Adrenal gland (tissue), 5 donors: ENCODE results near the gene KHDC4.

Experiments used
- CTCF ChIP-seq, 6 experiments: fragments of 450-650 bp in 4 of 6; fragments of 200-600 bp in 2 of 6; sonication (generic) in 1 of 6; IDR thresholded peaks; 1 replicate in 5 of 6; 2 replicates in 1 of 6; pipeline versions ENCODE4 v1.5.1 to v1.8.0; 2016 to 2021; ENCODE audit warnings: antibody characterized with exemption in 6 of 6, mild to moderate bottlenecking in 2 of 6, moderate library complexity in 1 of 6
- POLR2A ChIP-seq, 2 donors: fragments of 450-650 bp; IDR thresholded peaks; one replicate each; pipeline ENCODE4 v1.6.1; 2017; ENCODE audit warnings: antibody characterized with exemption in 2 of 2, mild to moderate bottlenecking in 2 of 2, moderate library complexity in 1 of 2
- donor health status: DM: no; HTN: no; CAD: no.

- TF ChIP-seq CTCF (IDR thresholded peaks at IDR 0.05) (no peak), POLR2A (IDR thresholded peaks at IDR 0.05) (no peak)
These were observed 850 bp upstream of the KHDC4 start for GRCh38 chr1:155934936-155935590.
